Kidney capillary endothelial cell (primary cell): ENCODE results near the gene RINL.
"Not testable (repeated sequence)": the region's sequence is repeated elsewhere in the genome, so short reads cannot be mapped to it uniquely, and the experiment has no call there.

Source experiments
- DNase-seq: peaks from one replicate; pipeline ENCODE4 v3.0.0-alpha.2; 2018; ENCODE audit warnings: low spot score

The RINL gene

DNA sequence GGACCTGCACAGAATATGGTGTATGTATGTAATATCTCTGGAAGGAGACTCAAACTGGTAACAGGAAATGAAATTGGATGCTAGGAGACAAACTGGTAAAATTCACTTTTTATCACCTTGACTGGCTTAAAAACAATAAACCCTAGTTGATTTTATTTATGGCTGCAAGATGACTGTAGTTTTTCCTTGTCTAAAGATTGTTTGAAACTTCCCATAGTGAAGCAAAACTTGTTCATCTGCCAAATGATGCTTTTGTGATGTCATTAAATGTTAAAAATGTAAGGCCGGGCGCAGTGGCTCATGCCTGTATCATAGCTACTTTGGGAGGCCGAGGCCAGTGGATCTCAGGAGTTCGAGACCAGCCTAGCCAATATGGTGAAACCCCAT lies 44.0 kb downstream of the RINL start:
- no peak for DNase-seq

GRCh38 chr19:38833092-38833425 lies 45.0 kb downstream of the RINL start:
- no peak for DNase-seq

- peak; percentile 89 for DNase-seq
Measured at GRCh38 chr19:38831142-38831605, 46.9 kb downstream of the RINL start.

GRCh38 chr19:38830039-38830733 lies 47.9 kb downstream of the RINL start:
- DNase-seq = no peak

- DNase-seq = not testable (repeated sequence)
Measured at GRCh38 chr19:38829203-38829602, 48.9 kb downstream of the RINL start.

DNA sequence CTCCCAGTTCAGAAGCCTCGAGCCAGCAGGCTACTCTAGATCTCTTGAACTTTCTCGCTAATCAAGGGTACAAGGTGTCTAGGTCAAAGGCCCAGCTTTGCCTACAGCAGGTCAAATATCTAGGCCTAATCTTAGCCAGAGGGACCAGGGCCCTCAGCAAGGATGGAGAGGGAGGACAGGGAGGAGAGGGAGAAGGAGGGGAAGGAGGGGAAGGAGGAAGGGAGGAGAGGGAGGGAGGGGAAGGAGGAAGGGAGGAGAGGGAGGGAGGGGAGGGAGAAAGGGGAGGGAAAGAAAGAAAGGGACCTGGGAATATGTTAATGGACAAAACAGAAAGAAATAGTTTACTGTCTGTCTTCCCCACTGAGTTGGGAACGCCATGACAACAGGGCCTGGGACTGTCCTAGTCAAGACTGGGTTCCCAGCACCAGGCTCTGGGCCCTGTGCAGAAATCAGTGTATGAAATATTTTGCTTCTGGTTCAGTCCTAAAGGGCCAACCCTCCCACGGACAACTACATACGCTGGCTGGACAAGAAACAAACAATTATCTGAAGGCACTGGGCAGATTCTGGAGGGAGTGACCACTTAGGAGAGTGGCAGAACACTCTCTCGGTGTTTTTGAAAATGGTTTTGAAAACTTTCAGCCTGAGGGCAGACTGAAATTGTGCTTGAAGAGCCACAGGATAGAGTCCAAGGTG lies 51.1 kb downstream of the RINL start:
- no peak for DNase-seq

DNA sequence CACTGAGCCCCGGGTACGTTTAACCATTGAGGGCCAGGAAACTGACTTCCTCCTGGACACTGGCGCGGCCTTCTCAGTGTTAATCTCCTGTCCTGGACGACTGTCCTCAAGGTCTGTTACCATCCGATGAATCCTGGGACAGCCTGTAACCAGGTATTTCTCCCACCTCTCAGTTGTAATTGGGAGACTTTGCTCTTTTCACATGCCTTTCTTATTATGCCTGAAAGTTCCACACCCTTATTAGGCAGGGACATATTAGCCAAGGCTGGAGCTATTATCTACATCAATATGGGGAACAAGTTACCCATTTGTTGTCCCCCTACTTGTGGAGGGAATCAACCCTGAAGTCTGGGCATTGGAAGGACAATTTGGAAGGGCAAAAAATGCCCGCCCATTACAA lies 52.1 kb downstream of the RINL start:
- DNase-seq = not testable (repeated sequence)

DNA sequence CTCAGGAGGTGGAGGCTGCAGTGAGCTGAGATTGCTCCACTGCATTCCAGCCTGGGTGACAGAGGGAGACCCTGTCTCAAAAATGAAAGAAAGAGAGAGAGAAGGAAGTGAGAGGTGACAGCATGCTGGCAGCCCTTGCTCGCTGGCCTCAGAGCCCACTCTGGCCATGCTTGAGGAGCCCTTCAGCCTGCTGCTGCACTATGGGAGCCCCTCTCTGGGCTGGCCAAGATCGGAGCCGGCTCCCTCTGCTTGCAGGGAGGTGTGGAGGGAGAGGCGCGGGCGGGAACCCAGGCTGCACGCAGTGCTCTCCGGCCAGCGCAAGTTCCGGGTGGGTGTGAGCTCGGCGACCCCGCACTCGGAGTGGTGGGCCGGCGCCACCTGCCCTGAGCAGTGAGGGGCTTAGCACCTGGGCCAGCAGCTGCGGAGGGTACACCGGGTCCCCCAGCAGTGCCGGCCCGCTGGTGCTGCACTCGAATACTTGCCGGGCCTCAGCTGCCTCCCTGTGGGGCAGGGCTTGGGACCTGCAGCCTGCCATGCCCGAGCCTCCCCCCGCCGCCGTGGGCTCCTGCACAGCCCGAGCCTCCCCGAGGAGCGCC lies 56.7 kb downstream of the RINL start:
- DNase-seq = not testable (repeated sequence)

GRCh38 chr19:38819231-38819920 lies 58.7 kb downstream of the RINL start:
- no peak for DNase-seq
